SK-N-MC (cell line): ENCODE results near the gene PPARG.

Experiments
- EZH2 ChIP-seq: fragments of 200-600 bp; sonication (generic); IDR thresholded peaks from one replicate; pipeline ENCODE4 v1.6.1; 2017; ENCODE audit warnings: antibody characterized with exemption
- FOXP2 ChIP-seq: optimal IDR thresholded peaks from 2 replicates; pipeline ENCODE3; 2011; ENCODE audit warnings: mild to moderate bottlenecking, moderate library complexity; ENCODE audit not compliant: insufficient read depth; ENCODE audit errors: extremely low read length, control extremely low read depth
- POLR2AphosphoS5 ChIP-seq: IDR thresholded peaks from 2 replicates; pipeline ENCODE4 v1.6.1; 2012; ENCODE audit warnings: mild to moderate bottlenecking, low read depth, low read length, borderline replicate concordance

DNA sequence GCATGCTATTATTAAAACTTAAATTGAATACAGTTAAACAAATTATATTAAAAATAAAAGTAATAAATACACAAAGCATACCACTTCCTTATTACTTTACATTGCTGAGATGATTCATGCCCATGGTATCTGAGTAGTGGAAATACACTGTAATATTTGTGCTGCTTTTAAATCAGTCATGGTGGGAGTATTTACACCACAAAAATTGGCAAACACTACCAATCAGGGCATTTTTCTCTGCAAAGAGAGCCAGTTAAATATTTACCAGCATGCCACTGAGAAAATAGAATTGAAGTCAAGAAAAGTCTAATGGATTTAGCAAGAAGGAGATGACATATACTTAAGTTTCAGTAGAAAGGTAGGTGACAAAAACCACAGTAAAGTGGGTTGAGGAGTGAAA lies 19.6 kb downstream of the PPARG start:
- TF ChIP-seq POLR2AphosphoS5: no peak
- no peak for TF ChIP-seq EZH2
- no peak for TF ChIP-seq FOXP2
